ENCODE data around the gene GATAD2B.
"Not testable (repeated sequence)": the region's sequence is repeated elsewhere in the genome, so short reads cannot be mapped to it uniquely, and the experiment has no call there.

GATAD2B gene

DNA sequence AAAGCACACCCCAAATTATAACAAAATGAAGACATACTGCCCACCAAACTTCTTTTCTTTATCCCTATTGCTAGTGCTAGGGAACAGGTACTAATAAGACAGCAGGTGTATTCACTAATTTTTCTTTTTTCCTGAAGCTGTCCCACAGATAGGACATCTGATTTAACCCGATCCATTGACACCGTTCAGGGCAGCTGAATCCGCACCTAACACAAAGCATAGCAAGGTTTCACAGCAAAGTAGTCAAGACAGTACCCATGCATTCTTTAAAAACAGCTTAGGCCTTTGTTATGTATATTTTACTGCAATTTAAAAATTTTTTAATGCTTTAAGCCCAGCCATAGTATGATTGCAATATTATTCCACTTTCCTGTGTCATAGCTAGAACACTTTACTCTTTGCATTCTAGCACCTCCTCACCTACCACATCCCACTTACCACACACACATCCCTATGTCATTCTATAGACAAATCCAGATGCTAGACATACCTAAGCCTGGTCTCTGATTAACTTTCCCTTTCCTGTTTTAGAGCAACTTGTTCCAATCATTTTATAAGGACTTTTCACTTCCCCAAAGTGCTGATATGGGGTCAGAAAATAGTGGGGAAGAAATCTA lies 40.4 kb downstream of the GATAD2B start:
- peak; percentile 46 for DNase-seq

DNA sequence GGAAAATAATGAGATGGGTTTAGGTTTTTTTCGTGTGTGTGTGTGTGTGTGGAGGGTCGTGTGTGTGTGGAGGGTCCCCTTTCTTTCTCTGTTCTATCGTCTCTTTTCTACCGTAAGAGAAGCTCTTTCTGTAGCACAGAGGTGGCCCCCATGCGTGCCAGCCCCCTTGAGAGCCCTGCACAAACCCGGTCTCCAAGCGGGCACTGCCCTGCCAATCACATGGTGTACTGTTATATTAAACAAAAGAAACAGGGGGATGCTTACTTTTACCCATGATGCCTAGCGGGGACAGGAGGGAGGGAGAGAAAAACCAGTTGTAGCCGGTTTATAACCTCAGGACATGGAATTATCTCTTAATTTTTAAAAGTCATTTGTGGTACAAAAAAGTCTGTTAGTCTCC lies 41.0 kb downstream of the GATAD2B start:
- DNase-seq = peak; percentile 96

DNA sequence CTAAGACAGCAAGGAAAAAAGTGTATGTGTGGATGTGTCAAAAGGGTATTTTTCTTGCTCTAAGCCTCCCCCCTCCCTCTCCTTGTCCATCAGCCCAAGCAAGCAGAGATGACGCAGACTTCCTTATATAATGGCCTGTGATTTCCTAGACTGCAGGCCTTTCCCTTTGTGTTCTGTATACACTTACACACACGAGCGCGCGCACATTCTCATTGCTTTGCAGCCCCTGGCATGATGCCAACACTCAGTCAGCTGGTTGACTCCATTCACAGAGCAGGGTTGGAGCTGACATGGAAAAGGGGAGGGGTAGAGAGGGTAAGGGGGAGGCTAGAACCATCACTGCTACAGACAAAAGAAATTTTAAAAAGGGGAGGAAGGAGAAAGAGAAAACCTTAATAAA lies 41.8 kb downstream of the GATAD2B start:
- DNase-seq = peak; percentile 99

DNA sequence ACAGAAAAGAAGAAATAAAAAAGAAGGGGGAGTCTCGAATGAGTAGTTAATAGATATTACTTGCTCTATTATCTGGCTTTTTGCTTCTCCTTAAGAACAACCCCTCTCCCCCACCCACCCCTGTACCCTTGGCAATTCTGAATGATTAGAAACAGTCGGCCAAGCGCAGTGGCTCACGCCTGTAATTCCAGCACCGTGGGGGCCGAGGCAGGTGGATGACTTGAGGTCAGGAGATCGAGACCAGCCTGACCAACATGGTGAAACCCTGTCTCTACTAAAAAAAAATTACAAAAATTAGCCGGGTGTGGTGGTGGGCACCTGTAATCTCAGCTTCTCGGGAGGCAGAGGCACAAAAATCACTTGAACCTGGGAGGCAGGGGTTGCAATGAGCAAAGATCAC lies 42.7 kb downstream of the GATAD2B start:
- no peak for DNase-seq

DNA sequence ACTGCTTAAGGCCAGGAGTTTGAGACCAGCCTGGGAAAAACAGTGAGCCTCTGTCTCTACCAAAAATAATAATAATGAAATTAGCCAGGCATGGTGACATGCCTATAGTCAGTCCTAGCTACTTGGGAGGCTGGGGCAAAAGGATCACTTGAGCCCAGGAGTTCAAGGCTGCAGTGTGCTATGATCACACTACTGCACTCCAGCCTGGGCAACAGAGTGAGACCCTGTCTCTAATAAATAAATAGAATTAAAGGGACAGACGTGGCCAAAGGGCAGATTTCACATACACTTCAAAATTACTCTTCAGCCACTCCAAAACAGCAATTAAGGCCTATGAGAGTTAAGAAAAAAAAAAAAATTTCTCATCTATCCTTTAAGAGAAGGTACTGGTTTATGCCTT lies 45.7 kb downstream of the GATAD2B start:
- no peak for DNase-seq

DNA sequence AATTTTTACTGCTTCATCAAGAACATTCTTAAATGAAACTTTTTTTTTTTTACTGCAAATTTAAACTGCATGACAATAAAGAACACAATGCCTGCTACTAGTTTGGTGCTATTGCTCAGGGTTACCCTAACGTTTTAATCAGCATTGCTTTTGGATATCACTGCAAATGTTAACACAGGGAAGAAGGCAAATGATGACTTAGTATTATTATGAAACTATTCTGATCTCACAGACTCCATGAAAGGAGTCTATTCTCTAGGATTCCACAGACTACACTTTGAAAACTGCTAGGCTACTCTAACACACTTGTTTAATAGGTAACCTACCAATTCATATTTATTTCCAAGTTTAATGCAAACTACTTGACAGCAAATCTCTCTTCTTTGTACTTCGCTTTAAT lies 49.8 kb downstream of the GATAD2B start:
- DNase-seq = no peak

DNA sequence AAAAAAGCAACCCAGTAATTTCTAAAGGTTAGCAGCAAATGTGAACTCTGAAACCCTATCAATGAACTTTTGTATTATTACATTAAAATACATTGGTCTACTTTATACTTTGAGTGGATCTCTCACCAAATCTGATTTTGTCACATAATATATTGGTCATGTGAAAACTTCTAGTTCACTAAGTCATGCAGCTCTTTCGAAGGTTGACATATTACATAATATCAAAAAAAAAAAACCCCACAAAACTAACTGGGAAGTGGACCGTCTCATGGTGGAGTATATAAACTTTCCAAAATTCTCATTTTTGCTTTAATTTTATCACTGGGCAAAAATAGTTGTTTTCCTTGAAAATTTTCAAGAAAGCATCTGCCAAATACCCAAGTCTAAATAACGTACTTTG lies 50.4 kb downstream of the GATAD2B start:
- DNase-seq = no peak

DNA sequence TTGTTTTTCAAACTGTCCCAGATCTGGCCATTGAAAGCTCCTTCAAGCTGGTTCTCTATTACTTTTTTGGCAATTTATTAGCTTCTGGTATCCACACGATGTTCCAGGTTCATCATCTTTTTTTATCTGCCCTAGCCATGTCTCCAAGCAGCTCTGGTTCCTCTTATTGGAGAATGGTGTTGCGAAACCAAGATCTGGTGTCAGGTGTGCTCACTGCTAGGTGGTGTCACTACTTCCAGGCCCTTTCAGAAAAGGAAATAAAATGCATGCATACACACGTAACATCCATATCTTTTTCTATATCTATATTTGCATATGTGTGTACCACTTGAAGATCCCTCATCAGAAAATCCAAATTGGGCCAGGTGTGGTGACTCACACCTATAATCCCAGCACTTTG lies 53.3 kb downstream of the GATAD2B start:
- no peak for DNase-seq

DNA sequence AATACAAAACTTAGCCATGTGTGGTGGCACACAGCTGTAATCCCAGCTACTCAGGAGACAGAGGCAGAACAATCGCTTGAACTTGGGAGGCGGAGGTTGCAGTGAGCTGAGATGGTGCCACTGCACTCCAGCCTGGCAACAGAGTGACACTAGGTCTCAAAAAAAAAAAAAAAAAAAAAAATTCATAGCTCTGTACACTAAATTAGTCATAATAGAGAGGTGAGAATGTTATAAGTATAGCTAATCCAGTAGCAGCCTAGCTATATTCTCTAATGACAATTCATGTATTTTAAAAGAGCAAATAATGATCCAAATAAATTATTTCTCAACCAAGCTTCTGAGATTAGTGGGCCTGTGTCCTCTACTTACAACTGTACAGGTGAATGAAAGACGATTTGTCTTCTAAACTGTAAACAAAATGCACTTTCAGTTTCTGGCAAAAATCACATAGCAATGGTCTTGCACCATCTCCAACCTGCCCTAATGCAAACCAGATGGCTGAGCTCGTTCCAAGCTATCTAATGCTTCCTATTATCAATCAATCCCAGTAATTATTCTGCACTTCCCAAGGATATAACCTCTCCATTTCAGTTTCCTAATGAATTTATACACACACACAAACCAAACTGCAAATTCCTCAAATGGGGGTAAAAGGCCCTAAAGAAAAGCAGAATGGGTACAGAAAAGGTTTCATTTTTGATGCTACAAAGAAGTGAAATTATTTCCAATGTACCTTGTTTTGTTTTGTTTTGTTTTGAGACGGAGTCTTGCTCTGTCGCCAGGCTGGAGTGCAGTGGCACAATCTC lies 56.5 kb downstream of the GATAD2B start:
- no peak for DNase-seq

DNA sequence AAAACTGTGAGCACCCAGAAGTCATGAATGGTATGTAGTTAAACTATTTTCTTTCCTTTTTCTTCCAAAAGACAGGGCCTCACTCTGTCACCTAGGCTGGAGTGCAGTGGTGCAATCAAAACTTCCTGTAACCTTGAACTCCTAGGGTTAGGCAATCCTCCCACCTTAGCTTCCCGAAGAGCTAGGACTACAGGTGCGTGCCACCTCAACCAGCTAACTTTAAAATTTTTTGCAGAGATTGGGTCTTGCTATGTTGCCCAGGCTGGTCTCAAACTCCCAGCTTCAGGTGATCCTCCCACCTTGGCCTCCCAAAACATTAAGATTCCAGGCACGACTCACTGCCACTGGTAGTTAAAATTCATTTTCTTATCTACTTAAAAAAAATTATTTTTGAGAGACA lies 62.5 kb downstream of the GATAD2B start:
- DNase-seq = no peak

DNA sequence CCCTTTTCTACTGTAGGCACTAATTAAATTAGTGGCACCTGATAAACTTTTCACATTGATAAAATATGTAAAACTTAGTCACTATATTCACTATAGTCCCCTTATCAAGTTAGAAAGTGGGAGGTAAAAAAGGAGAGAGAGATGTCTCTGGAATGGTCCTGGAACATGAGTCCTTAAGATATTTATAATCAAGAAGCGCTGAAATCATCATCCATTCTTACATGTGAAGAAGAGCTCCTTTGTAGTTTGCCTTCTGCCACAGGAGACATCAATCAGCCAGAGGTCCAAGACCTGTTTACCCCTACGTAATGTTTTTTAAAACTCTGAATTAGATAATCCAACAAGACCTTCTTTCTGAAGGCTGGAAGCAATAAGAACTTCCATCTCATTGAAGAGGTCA lies 65.3 kb downstream of the GATAD2B start:
- no peak for DNase-seq

DNA sequence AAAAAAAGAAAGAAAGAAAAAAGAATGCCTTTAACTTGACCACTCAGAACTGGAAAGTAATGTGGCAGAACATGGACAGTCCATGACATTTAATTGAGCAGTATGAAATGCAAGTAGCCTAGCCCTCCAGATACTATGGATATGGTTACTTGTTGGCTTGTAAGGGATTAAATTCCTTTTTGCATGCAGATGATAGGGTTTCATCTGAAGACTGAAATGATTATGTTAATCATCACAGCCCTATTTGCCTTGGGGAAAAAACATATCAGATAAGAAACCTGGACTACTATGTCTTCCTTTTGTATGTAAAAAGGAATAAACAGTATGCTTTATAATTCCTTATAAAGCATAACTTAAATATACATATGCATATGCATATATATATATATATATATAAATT lies 66.0 kb downstream of the GATAD2B start:
- no peak for DNase-seq

DNA sequence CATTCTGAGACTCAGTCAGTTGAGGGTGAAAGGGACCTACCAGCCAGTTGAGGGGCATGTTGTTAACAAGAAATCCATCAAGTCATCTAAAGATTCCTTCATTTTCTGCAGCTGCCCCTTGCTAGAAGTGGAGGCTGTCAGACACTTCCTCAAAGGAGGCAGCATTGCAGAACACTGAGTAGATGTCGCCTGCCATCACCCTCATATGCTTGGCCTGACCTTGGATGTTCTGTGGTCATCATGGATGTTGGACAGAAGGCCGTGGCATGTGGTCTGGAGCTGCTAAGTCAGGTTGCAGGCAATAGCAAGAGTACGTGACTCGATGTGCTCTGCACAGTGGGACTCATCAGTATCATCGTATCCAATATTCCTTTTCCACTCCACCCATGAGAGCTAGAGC lies 70.6 kb downstream of the GATAD2B start:
- DNase-seq = no peak

DNA sequence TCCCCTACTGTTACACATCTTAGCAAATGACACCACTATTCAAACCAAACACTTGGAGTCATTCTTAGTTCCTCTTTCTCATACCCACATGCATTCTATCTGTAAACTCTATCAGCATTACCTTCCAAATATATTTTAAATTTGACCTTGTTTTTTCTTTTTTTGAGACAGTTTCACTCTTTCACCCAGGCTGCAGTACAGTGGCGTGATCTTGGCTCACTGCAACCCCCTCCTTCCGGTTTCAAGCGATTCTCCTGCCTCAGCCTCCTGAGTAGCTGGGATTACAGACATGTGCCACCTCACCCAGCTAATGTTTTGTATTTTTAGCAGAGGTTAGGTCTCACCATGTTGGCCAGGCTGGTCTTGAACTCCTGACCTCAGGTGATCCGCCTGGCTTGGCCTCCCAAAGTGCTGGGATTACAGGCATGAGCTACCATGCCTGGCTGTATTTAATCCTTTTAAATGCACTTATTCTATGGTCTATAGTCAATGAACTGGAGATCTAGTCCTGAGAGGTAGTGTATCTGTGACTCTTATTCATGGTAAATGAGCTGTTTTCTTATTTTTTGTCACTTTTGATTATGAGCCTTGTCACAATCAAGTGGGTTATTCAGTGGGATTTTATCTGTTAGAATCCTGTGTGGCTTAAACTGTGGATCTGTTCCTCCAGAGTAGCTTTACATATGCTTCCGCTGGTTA lies 73.1 kb downstream of the GATAD2B start:
- no peak for DNase-seq

DNA sequence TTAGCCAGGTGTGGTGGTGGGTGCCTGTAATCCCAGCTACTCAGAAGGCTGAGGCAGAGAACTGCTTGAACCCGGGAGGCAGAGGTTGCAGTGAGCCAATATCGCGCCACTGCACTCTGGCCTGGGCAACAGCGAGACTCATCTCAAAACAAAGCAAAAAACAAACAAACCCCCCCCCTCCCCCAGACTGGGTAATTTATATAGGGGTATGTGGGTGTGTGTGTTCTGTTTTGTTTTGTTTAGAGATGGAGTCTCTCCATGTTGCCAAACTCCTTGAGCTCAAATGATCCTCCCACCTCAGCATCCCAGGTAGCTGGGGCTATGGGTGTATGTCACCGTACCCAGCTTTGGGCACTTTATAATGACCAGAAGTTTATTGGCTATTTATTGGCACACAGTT lies 74.0 kb downstream of the GATAD2B start:
- DNase-seq = no peak

DNA sequence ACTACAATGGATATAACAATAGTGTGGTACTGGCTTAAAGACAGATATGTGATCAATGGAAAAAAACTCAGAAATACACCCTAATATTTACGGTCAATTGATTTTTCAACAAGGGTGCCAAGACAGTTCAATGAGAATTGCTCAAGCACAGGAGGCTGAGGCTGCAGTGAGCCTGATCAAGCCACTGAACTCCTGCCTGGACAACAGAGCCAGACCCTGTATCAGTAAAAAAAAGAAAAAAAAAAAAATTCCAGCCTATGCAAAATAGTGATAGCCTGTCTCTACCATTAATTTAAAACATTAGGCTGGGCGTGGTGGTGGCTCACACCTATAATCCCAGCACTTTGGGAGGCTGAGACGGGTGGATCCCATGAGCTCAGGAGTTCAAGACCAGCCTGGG lies 77.6 kb downstream of the GATAD2B start:
- DNase-seq = no peak

DNA sequence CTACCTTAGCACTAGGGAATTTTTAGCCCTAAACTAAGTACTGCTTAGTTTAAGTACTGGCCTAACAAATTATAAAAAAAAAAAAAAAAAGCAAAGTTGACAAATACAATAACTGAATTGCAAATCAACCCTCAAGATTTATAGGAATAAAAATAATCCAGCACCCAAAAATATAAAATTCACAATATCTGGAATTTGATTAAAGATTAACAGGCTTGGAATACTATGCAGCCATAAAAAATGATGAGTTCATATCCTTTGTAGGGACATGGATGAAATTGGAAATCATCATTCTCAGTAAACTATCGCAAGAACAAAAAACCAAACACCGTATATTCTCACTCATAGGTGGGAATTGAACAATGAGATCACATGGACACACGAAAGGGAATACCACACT lies 78.4 kb downstream of the GATAD2B start:
- not testable (repeated sequence) for DNase-seq

DNA sequence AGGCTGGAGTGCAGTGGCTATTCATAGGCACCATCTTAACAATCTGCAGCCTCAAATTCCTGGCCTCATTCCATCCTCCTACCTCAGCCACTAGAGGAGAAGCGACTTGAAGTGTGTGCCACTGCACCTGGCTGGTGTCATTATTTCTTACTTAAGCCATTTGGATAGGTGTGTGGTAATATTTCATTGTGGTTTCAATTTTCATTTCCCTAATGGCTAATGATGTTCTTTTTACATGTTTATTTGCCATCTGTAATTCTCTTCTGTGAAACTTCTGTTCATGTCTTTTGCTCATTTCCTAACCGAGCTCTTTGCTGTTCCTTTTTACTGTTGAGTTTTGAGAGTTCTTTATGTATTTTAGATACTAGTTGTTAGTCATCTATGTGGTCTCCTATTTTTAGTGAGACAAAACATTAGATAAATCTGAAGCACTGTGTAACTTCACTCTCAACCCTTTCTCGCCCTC lies 80.7 kb downstream of the GATAD2B start:
- peak; percentile 75 for DNase-seq

DNA sequence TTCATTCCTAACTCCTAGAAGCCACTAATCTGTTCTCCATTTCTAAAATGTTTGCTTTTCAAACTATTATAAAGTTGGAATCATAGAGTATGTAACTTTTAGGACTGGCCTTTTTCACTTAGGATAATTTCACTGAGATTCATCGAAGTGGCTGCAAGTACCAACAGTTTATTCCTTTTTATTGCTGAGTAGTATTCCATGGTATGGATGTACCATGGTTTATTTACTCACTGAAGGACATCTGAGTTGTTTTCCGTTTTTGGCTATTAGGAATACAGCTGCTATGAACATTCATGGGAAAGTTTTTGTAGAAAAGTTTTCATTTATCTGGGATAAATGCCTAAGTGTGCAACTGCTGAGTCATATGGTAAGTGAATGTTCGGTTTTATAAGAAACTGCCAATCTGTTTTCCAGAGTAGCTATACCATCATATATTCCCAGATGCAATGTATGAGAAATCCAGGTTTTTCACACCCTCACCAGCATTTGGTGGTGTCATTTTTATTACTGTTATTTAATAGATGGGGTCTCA lies 81.2 kb downstream of the GATAD2B start:
- DNase-seq = no peak

DNA sequence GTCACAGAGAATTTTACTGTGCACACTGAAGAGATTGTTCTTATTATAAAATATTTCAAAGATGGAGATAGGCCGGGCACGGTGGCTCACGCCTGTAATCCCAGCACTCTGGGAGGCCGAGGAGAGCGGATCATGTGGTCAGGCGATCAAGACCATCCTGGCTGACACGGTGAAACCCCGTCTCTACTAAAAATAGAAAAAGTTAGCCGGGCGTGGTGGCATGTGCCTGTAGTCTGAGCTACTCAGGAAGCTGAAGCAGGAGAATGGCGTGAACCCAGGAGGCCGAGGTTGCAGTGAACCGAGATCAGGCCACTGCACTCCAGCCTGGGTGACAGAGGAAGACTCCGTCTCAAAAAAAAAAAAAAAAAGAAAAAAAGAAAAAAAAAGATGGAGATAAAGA lies 82.0 kb downstream of the GATAD2B start:
- DNase-seq = not testable (repeated sequence)

DNA sequence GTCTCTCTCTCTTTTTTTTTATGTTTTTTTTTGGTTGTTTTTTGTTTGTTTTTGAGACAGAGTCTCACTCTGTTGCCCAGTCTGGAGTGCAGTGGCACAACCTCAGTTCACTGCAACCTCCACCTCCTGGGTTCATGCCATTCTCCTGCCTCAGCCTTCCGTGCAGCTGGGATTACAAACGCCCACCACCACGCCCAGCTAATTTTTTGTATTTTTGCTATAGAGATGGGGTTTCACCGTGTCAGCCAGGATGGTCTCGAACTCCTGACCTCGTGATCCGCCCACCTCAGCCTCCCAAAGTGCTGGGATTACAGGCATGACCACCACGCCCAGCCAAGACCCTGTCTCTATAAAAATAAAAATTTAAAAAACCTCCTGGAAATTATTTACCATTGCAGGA lies 88.8 kb downstream of the GATAD2B start:
- not testable (repeated sequence) for DNase-seq

DNA sequence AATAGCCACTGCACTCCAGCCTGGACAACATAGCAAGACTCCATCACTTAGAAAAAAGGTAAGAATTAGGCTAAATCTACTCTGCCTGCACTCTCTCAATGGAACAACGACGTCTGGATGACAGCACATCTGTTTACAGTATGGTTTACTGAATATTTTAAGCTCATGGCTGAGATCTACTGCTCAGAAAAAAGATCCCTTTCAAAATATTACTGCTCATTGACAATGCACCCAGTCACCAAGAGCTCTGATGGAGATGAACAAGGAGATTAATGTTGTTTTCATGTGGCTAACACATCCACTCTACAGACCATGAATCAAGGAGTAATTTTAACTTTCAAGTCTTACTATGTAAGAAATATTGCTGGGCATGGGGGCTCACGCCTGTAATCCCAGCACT lies 89.6 kb downstream of the GATAD2B start:
- DNase-seq = no peak

DNA sequence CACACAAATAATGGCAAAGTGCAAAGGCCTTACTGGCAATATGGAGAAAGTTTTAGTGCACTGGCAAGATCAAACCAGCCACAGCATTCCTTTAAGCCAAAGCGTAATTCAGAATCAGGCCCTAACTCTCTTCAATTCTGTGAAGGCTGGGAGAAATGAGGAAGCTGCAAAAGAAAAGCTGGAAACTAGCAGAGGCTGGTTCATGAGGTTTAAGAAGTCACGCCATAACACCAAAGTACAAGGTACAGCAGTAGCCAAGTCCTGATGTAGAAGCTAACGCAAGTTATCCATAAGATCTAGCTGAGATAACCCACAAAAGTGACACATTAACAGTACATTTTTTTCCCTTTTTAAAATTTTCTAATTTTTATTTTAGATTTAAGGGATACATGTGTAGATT lies 90.5 kb downstream of the GATAD2B start:
- no peak for DNase-seq

DNA sequence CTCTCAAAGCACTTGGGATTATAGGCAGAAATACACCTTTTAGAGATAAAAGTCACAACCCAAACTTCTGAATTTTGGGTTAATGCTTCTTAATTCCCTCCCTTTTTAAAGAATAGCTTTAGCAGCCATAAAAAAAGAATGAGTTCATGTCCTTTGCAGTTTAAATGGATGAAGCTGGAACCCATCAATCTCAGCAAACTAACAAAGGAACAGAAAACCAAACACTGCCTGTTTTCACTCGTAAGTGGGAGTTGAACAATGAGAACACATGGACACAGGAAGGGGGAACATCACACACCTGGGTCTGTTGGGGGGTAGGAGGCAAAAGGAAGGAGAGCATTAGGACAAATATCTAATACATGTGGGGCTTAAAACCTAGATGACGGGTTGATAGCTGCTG lies 91.7 kb downstream of the GATAD2B start:
- DNase-seq = no peak
